HG03097 (cell line): ENCODE measurements around the gene CTRL.

ENCODE experiments used
- ATAC-seq: cut with Tn5 transposase; IDR thresholded peaks from one replicate; pipeline ENCODE4 v1.9.1; 2021; ENCODE audit not compliant: unreplicated experiment, low FRiP score

Gene CTRL

GRCh38 chr16:67897231-67897630 is 34.4 kb downstream of the CTRL start:
- ATAC-seq, result no peak

GRCh38 chr16:67893743-67894399 is 37.8 kb downstream of the CTRL start:
- no peak for ATAC-seq

- ATAC-seq, result peak; percentile 74
Observed at GRCh38 chr16:67892899-67893742, 38.5 kb downstream of the CTRL start, which contains the start of gene PSKH1. TSS of gene PSKH1 (plus strand) at chr16:67893254. CDS start at chr16:67908750, 15,496 bp downstream.

- no peak for ATAC-seq
Observed at GRCh38 chr16:67892375-67892774, 39.3 kb downstream of the CTRL start.

- ATAC-seq, result no peak
Observed at GRCh38 chr16:67888331-67888730, 43.3 kb downstream of the CTRL start.

- ATAC-seq, result no peak
Observed at GRCh38 chr16:67886387-67886786, 45.3 kb downstream of the CTRL start.

GRCh38 chr16:67885976-67886375 is 45.7 kb downstream of the CTRL start:
- ATAC-seq, result no peak

- ATAC-seq, result no peak
Observed at GRCh38 chr16:67885545-67885944, 46.1 kb downstream of the CTRL start.

GRCh38 chr16:67884684-67885083 is 47.0 kb downstream of the CTRL start, which contains the start of gene NRN1L:
TSS of gene NRN1L (plus strand) at chr16:67884885. CDS start at chr16:67884904, 19 bp downstream.
- ATAC-seq, result no peak

GRCh38 chr16:67883872-67884261 is 47.8 kb downstream of the CTRL start:
- ATAC-seq, result no peak

GRCh38 chr16:67883146-67883871 is 48.4 kb downstream of the CTRL start:
- ATAC-seq, result no peak

GRCh38 chr16:67882374-67883145 is 49.1 kb downstream of the CTRL start:
- ATAC-seq, result no peak

GRCh38 chr16:67881621-67882161 is 50.0 kb downstream of the CTRL start:
- no peak for ATAC-seq

- no peak for ATAC-seq
Observed at GRCh38 chr16:67880584-67880983, 51.1 kb downstream of the CTRL start.

- no peak for ATAC-seq
Observed at GRCh38 chr16:67879936-67880335, 51.7 kb downstream of the CTRL start.
